ENCODE data around the gene MYL4. TPM values are rescaled to one million over a fixed set of nuclear protein-coding genes. Genes with fewer than 3 reads are reported as not detected.

MYL4 gene
- total and polyA plus RNA-seq, 10 of the 15 experiments (the other 5 are each of a cell fraction or from before 2014, with no cell fraction given): 0.23 to 1.6 (median 0.58) TPM; not detected in 3

- H3K4me2 ChIP-seq (ENCODE audit: control insufficient read depth, insufficient read depth): no peak overlapping the region
- FAIRE-seq (no peak), DNase-seq (ENCODE audit: low read depth, low spot score) (no peak), ATAC-seq (no peak)
- no peak overlapping the region for H2AFZ ChIP-seq (ENCODE audit: control insufficient read depth, low read depth, low read length)
- H3K36me3 ChIP-seq (ENCODE audit: control insufficient read depth in 2 of 2, insufficient read depth in 2 of 2, low read length in 1 of 2): no peaks in the 10 kb centered on the region
- H3K4me3 ChIP-seq: no peak overlapping the region
- 50% methylated on average over 2 of the region's 2 CpGs for WGBS (ENCODE audit: insufficient coverage, insufficient replicate concordance, low lambda C conversion rate, missing lambda C conversion rate)
- in situ Hi-C loops (cut with MboI) (no loop called here), intact Hi-C loops (cut with micrococcal nuclease; ENCODE audit: unreplicated experiment) (no loop called here)
- BruUV-seq (replicated peaks): no TSS peak
- H3K9me3 ChIP-seq (replicated peaks; ENCODE audit: control insufficient read depth, insufficient read depth, low read length): no peaks in the 10 kb centered on the region
- ChIA-PET SMC1A (ENCODE audit: uncharacterized antibody, unreplicated experiment) (interaction anchor here (2.5 to 3.0 kb wide), 2 partner anchors 15 to 71 kb away, joined by 8 to 13 read pairs; no protein-coding TSS in a partner anchor), RAD21 (ENCODE audit: unreplicated experiment) (interaction anchor here (0.6 kb wide), 1 partner anchor 36 kb away, joined by 3 read pairs; the partner anchor contains the start of gene MYL4), POLR2A (no interaction called here), CTCF (interaction anchor here (2.5 to 5.7 kb wide), 3 partner anchors 13 to 71 kb away, joined by 6 to 19 read pairs (median 9); no protein-coding TSS in a partner anchor)
- H3K79me2 ChIP-seq (ENCODE audit: control insufficient read depth, insufficient read depth, low read length): no peaks in the 10 kb centered on the region
- no peak overlapping the region for H3K9ac ChIP-seq (ENCODE audit: control insufficient read depth, insufficient read depth, low read length)
- H3K27me3 ChIP-seq (replicated peaks in 1 of 2; ENCODE audit: control insufficient read depth in 2 of 2, insufficient read depth in 2 of 2, low read length in 1 of 2): no peaks in the 10 kb centered on the region
- TF ChIP-seq E2F4 (IDR thresholded peaks at IDR 0.05; ENCODE audit: low read depth, low read length) (no peak), SP1 (IDR thresholded peaks at IDR 0.05; ENCODE audit: low read depth, low read length) (no peak), TAF1 (IDR thresholded peaks at IDR 0.05; ENCODE audit: borderline replicate concordance, low read depth, low read length) (no peak), PML (IDR thresholded peaks at IDR 0.05; ENCODE audit: low read length) (no peak), ZBTB4 (CRISPR knock-in tag; IDR thresholded peaks at IDR 0.05) (no peak)
- H3K4me1 ChIP-seq (ENCODE audit: control insufficient read depth, insufficient read depth, low read length): peaks cover 8% of the 10 kb centered on the region
- H4K20me1 ChIP-seq (ENCODE audit: control insufficient read depth, insufficient read depth): no peaks in the 10 kb centered on the region
- H3K27ac ChIP-seq (ENCODE audit: control insufficient read depth, insufficient read depth): no peak overlapping the region
Observed at GRCh38 chr17:47244697-47245096, 35.5 kb downstream of the MYL4 start.

Measured in GM12878 (cell line).